Left hindlimb (tissue), 1 donor: Measurements from ENCODE around the gene PRR16.

Source experiments
- DNase-seq: peaks from one replicate; pipeline ENCODE4 v3.0.0-alpha.2; 2018

Gene PRR16

GRCh38 chr5:120464627-120465435 lies 731 bp downstream of the PRR16 start:
- peak; percentile 65 for DNase-seq

GRCh38 chr5:120465436-120465961 lies 1.4 kb downstream of the PRR16 start:
- DNase-seq = peak; percentile 68

GRCh38 chr5:120466341-120467006 lies 2.4 kb downstream of the PRR16 start:
- no peak for DNase-seq

- no peak for DNase-seq
Measured at GRCh38 chr5:120471971-120472370, 7.9 kb downstream of the PRR16 start.

- no peak for DNase-seq
Measured at GRCh38 chr5:120472911-120473310, 8.8 kb downstream of the PRR16 start.

GRCh38 chr5:120473332-120473731 lies 9.2 kb downstream of the PRR16 start:
- DNase-seq = no peak

- no peak for DNase-seq
Measured at GRCh38 chr5:120476063-120476462, 12.0 kb downstream of the PRR16 start.

GRCh38 chr5:120479066-120479465 lies 15.0 kb downstream of the PRR16 start:
- no peak for DNase-seq

- DNase-seq = no peak
Measured at GRCh38 chr5:120499876-120500563, 35.9 kb downstream of the PRR16 start.

GRCh38 chr5:120502531-120502930 lies 38.4 kb downstream of the PRR16 start:
- DNase-seq = no peak

- DNase-seq = no peak
Measured at GRCh38 chr5:120503341-120503740, 39.2 kb downstream of the PRR16 start.

GRCh38 chr5:120504057-120504456 lies 40.0 kb downstream of the PRR16 start:
- no peak for DNase-seq

- no peak for DNase-seq
Measured at GRCh38 chr5:120507197-120507596, 43.1 kb downstream of the PRR16 start.

GRCh38 chr5:120507800-120508463 lies 43.8 kb downstream of the PRR16 start:
- no peak for DNase-seq

GRCh38 chr5:120509053-120509452 lies 45.0 kb downstream of the PRR16 start:
- DNase-seq = no peak

- no peak for DNase-seq
Measured at GRCh38 chr5:120510098-120510637, 46.1 kb downstream of the PRR16 start.

- DNase-seq = no peak
Measured at GRCh38 chr5:120510994-120511686, 47.0 kb downstream of the PRR16 start.

- no peak for DNase-seq
Measured at GRCh38 chr5:120512068-120512467, 48.0 kb downstream of the PRR16 start.

- no peak for DNase-seq
Measured at GRCh38 chr5:120512791-120513650, 48.9 kb downstream of the PRR16 start.

- no peak for DNase-seq
Measured at GRCh38 chr5:120516805-120517204, 52.7 kb downstream of the PRR16 start.
